Measurements from ENCODE around the gene FXR2.

GRCh38 chr17:7629939-7630571, 15.4 kb upstream of the FXR2 start, which contains the start of gene SHBG:
- TF ChIP-seq POLR2AphosphoS2 (IDR thresholded peaks at IDR 0.05; ENCODE audit: low read depth, low read length) (no peak), HDAC6 (IDR thresholded peaks at IDR 0.05; ENCODE audit: unreplicated experiment) (no peak), CTCF (IDR thresholded peaks at IDR 0.05 in 2 of 3, conservative IDR thresholded peaks at IDR 0.05 in 1 of 3; ENCODE audit: control insufficient read depth in 2 of 3, extremely low read depth in 1 of 3, insufficient read depth in 1 of 3, low read depth in 3 of 3, low read length in 3 of 3) (no peak), POLR2A (IDR thresholded peaks at IDR 0.05; ENCODE audit: low read depth, low read length) (no peak)
